ENCODE measurements around the gene NFIA. TPM values are rescaled to one million over a fixed set of nuclear protein-coding genes. Genes with fewer than 3 reads are reported as not detected.

Gene NFIA
- total and polyA plus RNA-seq, 7 donors: 4.0 to 42.7 (median 30.6) TPM

GRCh38 chr1:61352845-61353435 lies 270.6 kb downstream of the NFIA start:
- no peak overlapping the region for H3K4me3 ChIP-seq
- peaks cover 8% of the 10 kb centered on the region for H3K4me1 ChIP-seq
- ATAC-seq (no peak), DNase-seq (no peak)
- no peaks in the 10 kb centered on the region for H3K9me3 ChIP-seq
- intact Hi-C loops (cut with DNase I): no loop called here
- 26 to 53% (median 29%) methylated on average over 3 of the region's 3 CpGs for WGBS, 3 donors
- no peaks in the 10 kb centered on the region for H3K27me3 ChIP-seq (ENCODE audit: insufficient read depth in 3 of 3, low read length in 2 of 3)
- H3K36me3 ChIP-seq (ENCODE audit: insufficient read depth in 1 of 2, low read depth in 1 of 2): peaks cover 0 to 13% of the 10 kb centered on the region in 2 donors
- TF ChIP-seq CTCF (IDR thresholded peaks at IDR 0.05): no peak
- no peak overlapping the region for H3K27ac ChIP-seq

- ATAC-seq (no peak), DNase-seq (no peak)
- Histone ChIP-seq H3K27ac (no peak overlapping the region), H3K4me1 (no peaks in the 10 kb centered on the region), H3K4me3 (no peak overlapping the region), H3K9me3 (no peaks in the 10 kb centered on the region), H3K27me3 (ENCODE audit: insufficient read depth in 3 of 3, low read length in 2 of 3) (no peaks in the 10 kb centered on the region), H3K36me3 (ENCODE audit: insufficient read depth in 1 of 2, low read depth in 1 of 2) (peaks cover 0 to 14% of the 10 kb centered on the region in 2 donors)
- intact Hi-C loops (cut with DNase I): no loop called here
- no peak for TF ChIP-seq CTCF (IDR thresholded peaks at IDR 0.05)
- 73 to 84% (median 81%) methylated on average over 4 of the region's 4 CpGs for WGBS, 3 donors
Measured at GRCh38 chr1:61353797-61354406, 271.5 kb downstream of the NFIA start.

- no peak for TF ChIP-seq CTCF (IDR thresholded peaks at IDR 0.05)
- no peak overlapping the region for H3K27ac ChIP-seq
- H3K9me3 ChIP-seq: no peaks in the 10 kb centered on the region
- no peaks in the 10 kb centered on the region for H3K4me1 ChIP-seq
- H3K36me3 ChIP-seq (ENCODE audit: insufficient read depth in 1 of 2, low read depth in 1 of 2): peaks cover 2 to 34% of the 10 kb centered on the region in 2 donors
- H3K27me3 ChIP-seq (ENCODE audit: insufficient read depth in 3 of 3, low read length in 2 of 3): no peaks in the 10 kb centered on the region
- intact Hi-C loops (cut with DNase I): no loop called here
- ATAC-seq (no peak), DNase-seq (no peak)
- H3K4me3 ChIP-seq: no peak overlapping the region
Measured at GRCh38 chr1:61356016-61356415, 273.7 kb downstream of the NFIA start.

GRCh38 chr1:61356995-61357394 lies 274.6 kb downstream of the NFIA start:
- H3K4me3 ChIP-seq: no peak overlapping the region
- no peaks in the 10 kb centered on the region for H3K9me3 ChIP-seq
- no peaks in the 10 kb centered on the region for H3K4me1 ChIP-seq
- no peak for TF ChIP-seq CTCF (IDR thresholded peaks at IDR 0.05)
- intact Hi-C loops (cut with DNase I): no loop called here
- ATAC-seq (no peak), DNase-seq (no peak)
- WGBS, 3 donors: 77 to 86% (median 83%) methylated on average over 5 of the region's 5 CpGs
- H3K27ac ChIP-seq: no peak overlapping the region
- peaks cover 6 to 37% of the 10 kb centered on the region in 2 donors for H3K36me3 ChIP-seq (ENCODE audit: insufficient read depth in 1 of 2, low read depth in 1 of 2)
- H3K27me3 ChIP-seq (ENCODE audit: insufficient read depth in 3 of 3, low read length in 2 of 3): no peaks in the 10 kb centered on the region

GRCh38 chr1:61357539-61357938 lies 275.2 kb downstream of the NFIA start:
- H3K27me3 ChIP-seq (ENCODE audit: insufficient read depth in 3 of 3, low read length in 2 of 3): no peaks in the 10 kb centered on the region
- TF ChIP-seq CTCF (IDR thresholded peaks at IDR 0.05): no peak
- DNase-seq (no peak), ATAC-seq (no peak)
- no peaks in the 10 kb centered on the region for H3K4me1 ChIP-seq
- 95 to 97% (median 95%) methylated on average over 5 of the region's 5 CpGs for WGBS, 3 donors
- intact Hi-C loops (cut with DNase I): no loop called here
- no peak overlapping the region for H3K4me3 ChIP-seq
- peaks cover 7 to 40% of the 10 kb centered on the region in 2 donors for H3K36me3 ChIP-seq (ENCODE audit: insufficient read depth in 1 of 2, low read depth in 1 of 2)
- no peaks in the 10 kb centered on the region for H3K9me3 ChIP-seq
- H3K27ac ChIP-seq: no peak overlapping the region

Data from psoas muscle (tissue), 8 donors.